ENCODE data around the gene AFAP1.

- TF ChIP-seq CTCF (IDR thresholded peaks at IDR 0.05) (no peak), USF2 (CRISPR knock-in tag; IDR thresholded peaks at IDR 0.05) (no peak), ZNF263 (CRISPR knock-in tag; IDR thresholded peaks at IDR 0.05; ENCODE audit: low read depth) (no peak), ZBTB21 (CRISPR knock-in tag; IDR thresholded peaks at IDR 0.05; ENCODE audit: borderline replicate concordance) (no peak), KAT7 (CRISPR knock-in tag; IDR thresholded peaks at IDR 0.05; ENCODE audit: borderline replicate concordance) (no peak), ZNF121 (CRISPR knock-in tag; IDR thresholded peaks at IDR 0.05) (no peak), FOXP1 (CRISPR knock-in tag; IDR thresholded peaks at IDR 0.05; ENCODE audit: borderline replicate concordance) (no peak), TEAD4 (CRISPR knock-in tag; IDR thresholded peaks at IDR 0.05) (no peak), SMAD3 (CRISPR knock-in tag; IDR thresholded peaks at IDR 0.05; ENCODE audit: borderline replicate concordance) (no peak), ELF4 (CRISPR knock-in tag; IDR thresholded peaks at IDR 0.05; ENCODE audit: low read depth) (no peak)
- TF ChIP-seq, protein P1, sequence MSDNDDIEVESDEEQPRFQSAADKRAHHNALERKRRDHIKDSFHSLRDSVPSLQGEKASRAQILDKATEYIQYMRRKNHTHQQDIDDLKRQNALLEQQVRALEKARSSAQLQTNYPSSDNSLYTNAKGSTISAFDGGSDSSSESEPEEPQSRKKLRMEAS (CRISPR knock-in tag; IDR thresholded peaks at IDR 0.05): no peak
- TF ChIP-seq, protein P2, sequence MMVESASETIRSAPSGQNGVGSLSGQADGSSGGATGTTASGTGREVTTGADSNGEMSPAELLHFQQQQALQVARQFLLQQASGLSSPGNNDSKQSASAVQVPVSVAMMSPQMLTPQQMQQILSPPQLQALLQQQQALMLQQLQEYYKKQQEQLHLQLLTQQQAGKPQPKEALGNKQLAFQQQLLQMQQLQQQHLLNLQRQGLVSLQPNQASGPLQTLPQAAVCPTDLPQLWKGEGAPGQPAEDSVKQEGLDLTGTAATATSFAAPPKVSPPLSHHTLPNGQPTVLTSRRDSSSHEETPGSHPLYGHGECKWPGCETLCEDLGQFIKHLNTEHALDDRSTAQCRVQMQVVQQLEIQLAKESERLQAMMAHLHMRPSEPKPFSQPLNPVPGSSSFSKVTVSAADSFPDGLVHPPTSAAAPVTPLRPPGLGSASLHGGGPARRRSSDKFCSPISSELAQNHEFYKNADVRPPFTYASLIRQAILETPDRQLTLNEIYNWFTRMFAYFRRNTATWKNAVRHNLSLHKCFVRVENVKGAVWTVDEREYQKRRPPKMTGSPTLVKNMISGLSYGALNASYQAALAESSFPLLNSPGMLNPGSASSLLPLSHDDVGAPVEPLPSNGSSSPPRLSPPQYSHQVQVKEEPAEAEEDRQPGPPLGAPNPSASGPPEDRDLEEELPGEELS (CRISPR knock-in tag; IDR thresholded peaks at IDR 0.05): no peak
Observed at GRCh38 chr4:7801641-7802040, 138.0 kb downstream of the AFAP1 start.
